Spleen (tissue), 11 donors: ENCODE results near the gene A4GALT. TPM values are rescaled to one million over a fixed set of nuclear protein-coding genes. Genes with fewer than 3 reads are reported as not detected.
A peak's percentile ranks its signal among the peaks of the same experiment; 100 is the strongest.

ENCODE experiments used
- DNase-seq: peaks from one replicate; pipeline ENCODE4 v3.0.0-alpha.2; 2020
- H3K27ac ChIP-seq, 8 donors: fragments of 200-600 bp; sonication (generic) in 7 of 8; 1 replicate in 4 of 8; 2 replicates in 4 of 8; pipeline versions ENCODE4 v1.5.0 to v1.8.0; 2016 to 2021; ENCODE audit warnings: inconsistent platforms in 4 of 8, mild to moderate bottlenecking in 4 of 8, moderate library complexity in 1 of 8
- H3K27me3 ChIP-seq, 7 donors: fragments of 200-600 bp; sonication (generic) in 6 of 7; replicated peaks in 1 of 7; 1 replicate in 4 of 7; 2 replicates in 3 of 7; pipeline versions ENCODE4 v1.5.0 to v1.8.0; 2016 to 2021; ENCODE audit warnings: inconsistent platforms in 3 of 7, mild to moderate bottlenecking in 1 of 7
- H3K36me3 ChIP-seq, 6 donors: fragments of 200-600 bp; sonication (generic) in 5 of 6; 1 replicate in 4 of 6; 2 replicates in 2 of 6; pipeline versions ENCODE4 v1.5.0 to v1.8.0; 2016 to 2021; ENCODE audit warnings: inconsistent platforms in 2 of 6
- H3K4me1 ChIP-seq, 6 donors: fragments of 200-600 bp; sonication (generic) in 5 of 6; 1 replicate in 3 of 6; 2 replicates in 3 of 6; pipeline versions ENCODE4 v1.5.0 to v1.8.0; 2016 to 2021; ENCODE audit warnings: inconsistent platforms in 3 of 6
- H3K4me3 ChIP-seq, 8 donors: fragments of 200-600 bp; sonication (generic) in 7 of 8; 1 replicate in 4 of 8; 2 replicates in 4 of 8; pipeline versions ENCODE4 v1.5.0 to v1.8.0; 2016 to 2021; ENCODE audit warnings: inconsistent platforms in 4 of 8, mild to moderate bottlenecking in 4 of 8, moderate library complexity in 2 of 8
- H3K9me3 ChIP-seq, 8 donors: fragments of 200-600 bp; sonication (generic) in 7 of 8; 1 replicate in 4 of 8; 2 replicates in 4 of 8; pipeline versions ENCODE4 v1.5.0 to v1.8.0; 2016 to 2021; ENCODE audit warnings: inconsistent platforms in 4 of 8
- CTCF ChIP-seq, 11 experiments: fragments of 200-600 bp in 7 of 11; fragments of 450-650 bp in 4 of 11; sonication (generic) in 4 of 11; IDR thresholded peaks in 8 of 11; conservative IDR thresholded peaks in 3 of 11; 1 replicate in 7 of 11; 2 replicates in 4 of 11; pipeline versions ENCODE4 v1.4.0 to v1.8.0; 2016 to 2021; ENCODE audit warnings: antibody characterized with exemption in 11 of 11, inconsistent platforms in 4 of 11, mild to moderate bottlenecking in 1 of 11
- POLR2A ChIP-seq, 3 donors: fragments of 450-650 bp; IDR thresholded peaks; one replicate each; pipeline ENCODE4 v1.5.1; 2017; ENCODE audit warnings: antibody characterized with exemption in 3 of 3, mild to moderate bottlenecking in 1 of 3
- POLR2AphosphoS5 ChIP-seq, 3 donors: sonication (generic); formaldehyde crosslinking; IDR thresholded peaks; one replicate each; pipeline ENCODE4 v1.5.1; 2017; ENCODE audit warnings: antibody characterized with exemption in 3 of 3
- WGBS, 5 donors: extraction: QIAGEN DNeasy Blood & Tissue Kit in 3 of 5; methylation state at CpG; one replicate each; pipeline versions ENCODE4 v1.1.5 to v1.1.7; 2013 to 2018; 5-methylcytosine and 5-hydroxymethylcytosine counted together
- intact Hi-C: fragments of 100-400 bp; cut with DNase I; formaldehyde crosslinking; loops from one replicate; pipeline ENCODE4 v1.15.0; 2023; ENCODE audit warnings: low total_unique reads
- polyA plus RNA-seq, 3 donors: library from polyadenylated mRNA; stranded (reverse); fragments of 200-250 nt; gene quantifications; one replicate each; pipeline ENCODE4 v1.2.1, GENCODE V29; 2013
- total RNA-seq, 7 donors: library from RNA; depleted of rRNA in 3 of 7; stranded (reverse); fragments of >200 nt in 3 of 7; fragmentation: NEBNext Ultra II Directional in 4 of 7; extraction: Animal tissue kit (Norgen Biotek cat#: 25700) in 4 of 7; gene quantifications; one replicate each; pipeline versions ENCODE4 v1.1.0 to v1.2.1, GENCODE V29; 2016 to 2021
- donor health status: healthy with polysubstance abuse.
- donor health status: DM: no; HTN: no; CAD: no; lungs with moderate emphysema.
- donor health status: DM: no; HTN: no; CAD: no.
- donor health status: Bipolar disorder and iron deficiency.
- donor health status: healthy.
- donor health status: DM: no; HTN: no; CAD: no.
- donor health status: DM: yes; HTN: yes; CAD: no.

Gene A4GALT
- total and polyA plus RNA-seq, 10 donors = 7.3 to 45.2 (median 20.8) TPM

GRCh38 chr22:42719133-42719532 lies 1.5 kb downstream of the A4GALT start:
- peaks cover 0 to 75% (median 20%) of the 10 kb centered on the region in 7 donors for H3K27me3 ChIP-seq
- H3K9me3 ChIP-seq = no peaks in the 10 kb centered on the region
- 32 to 81% (median 47%) methylated on average over 2 of the region's 2 CpGs for WGBS, 5 donors
- peaks cover 17 to 68% (median 50%) of the 10 kb centered on the region in 6 donors for H3K4me1 ChIP-seq
- intact Hi-C loops = no loop called here
- peak overlapping the region in 5 of 8 donors; percentile 47 to 83 (median 66) for H3K4me3 ChIP-seq
- no peak for DNase-seq
- no peaks in the 10 kb centered on the region for H3K36me3 ChIP-seq
- TF ChIP-seq CTCF (IDR thresholded peaks at IDR 0.05 in 8 of 11, conservative IDR thresholded peaks at IDR 0.05 in 3 of 11) (peak in 1 of 11 experiments; percentile 14), POLR2AphosphoS5 (IDR thresholded peaks at IDR 0.05) (no peak)
- peak overlapping the region in 6 of 8 donors; percentile 81 to 91 (median 87) for H3K27ac ChIP-seq

DNA sequence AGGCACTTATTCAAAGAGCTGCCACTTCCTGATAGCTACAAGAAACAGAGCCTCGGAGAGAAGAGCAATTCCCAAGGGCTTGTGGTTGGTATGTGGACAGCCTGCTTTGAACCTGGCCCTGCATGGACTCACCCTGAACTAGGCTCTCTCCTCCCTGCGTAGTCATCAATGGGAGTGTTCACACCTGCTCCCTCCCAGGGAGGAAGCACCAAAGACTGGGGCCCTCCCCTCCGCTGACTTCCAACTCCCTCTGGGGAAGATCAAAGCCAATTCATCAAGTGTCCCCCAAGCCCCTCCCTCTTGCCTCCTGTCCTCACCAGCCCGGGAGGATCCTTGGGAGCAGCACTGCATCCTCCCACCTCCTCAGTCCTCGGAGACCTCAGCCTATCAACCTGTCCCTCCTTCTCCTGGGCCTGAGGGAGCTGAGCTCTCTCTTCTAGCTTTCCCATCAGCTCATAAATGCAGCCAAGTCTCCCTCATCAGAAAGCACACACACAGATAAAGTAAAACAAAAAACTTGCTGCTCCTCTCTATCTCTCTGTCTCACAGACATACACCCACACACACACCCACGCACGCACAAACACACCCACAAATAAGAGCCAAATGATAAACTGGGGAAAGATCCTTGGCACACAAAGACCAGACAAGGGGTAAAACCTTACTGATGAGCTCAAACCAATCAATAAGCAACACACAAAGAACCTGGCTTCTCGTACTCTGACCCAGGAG lies 3.3 kb downstream of the A4GALT start:
- intact Hi-C loops = no loop called here
- Histone ChIP-seq H3K27me3 (peaks cover 0 to 58% (median 20%) of the 10 kb centered on the region in 7 donors), H3K9me3 (no peaks in the 10 kb centered on the region), H3K4me1 (peaks cover 23 to 79% (median 53%) of the 10 kb centered on the region in 6 donors), H3K36me3 (no peaks in the 10 kb centered on the region), H3K4me3 (no peak overlapping the region), H3K27ac (peak overlapping the region in 4 of 8 donors; percentile 20 to 32 (median 22))
- WGBS, 5 donors = 44 to 66% (median 50%) methylated on average over 6 to 8 of the region's 8 CpGs
- no peak for DNase-seq
- TF ChIP-seq CTCF (IDR thresholded peaks at IDR 0.05 in 8 of 11, conservative IDR thresholded peaks at IDR 0.05 in 3 of 11) = no peak
- TF ChIP-seq POLR2A (IDR thresholded peaks at IDR 0.05) = no peak
- TF ChIP-seq POLR2AphosphoS5 (IDR thresholded peaks at IDR 0.05) = no peak

DNA sequence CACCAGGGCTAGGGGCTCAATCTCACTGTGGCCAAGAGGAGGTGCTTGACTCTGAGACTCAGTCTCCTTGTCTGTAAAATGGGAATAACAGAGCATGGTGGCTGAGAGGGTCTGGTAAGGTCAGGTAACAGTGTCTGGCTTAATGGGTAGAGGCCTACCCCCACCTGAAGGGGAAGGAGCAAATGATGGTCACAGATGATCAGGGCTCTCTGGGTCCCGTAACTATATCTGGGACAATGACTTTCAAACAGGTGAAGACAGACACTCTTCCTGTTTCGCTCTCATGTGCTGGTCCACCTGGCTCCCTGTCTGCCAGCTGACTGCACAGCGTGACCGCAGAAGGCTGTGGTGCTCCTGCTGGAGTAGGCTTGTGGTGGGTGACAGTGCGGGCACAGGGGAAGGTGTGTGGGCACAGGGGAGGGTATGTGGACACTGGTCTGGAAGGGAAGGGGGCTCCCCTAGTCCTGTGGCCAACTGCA lies 4.0 kb downstream of the A4GALT start:
- peak; percentile 85 for DNase-seq
- peak overlapping the region in 4 of 8 donors; percentile 20 to 32 (median 22) for H3K27ac ChIP-seq
- no peaks in the 10 kb centered on the region for H3K9me3 ChIP-seq
- no peak overlapping the region for H3K4me3 ChIP-seq
- peaks cover 0 to 51% (median 20%) of the 10 kb centered on the region in 7 donors for H3K27me3 ChIP-seq
- H3K36me3 ChIP-seq = no peaks in the 10 kb centered on the region
- WGBS, 5 donors = 63 to 78% (median 75%) methylated on average over 5 of the region's 5 CpGs
- intact Hi-C loops = no loop called here
- TF ChIP-seq CTCF (IDR thresholded peaks at IDR 0.05 in 8 of 11, conservative IDR thresholded peaks at IDR 0.05 in 3 of 11) (no peak), POLR2AphosphoS5 (IDR thresholded peaks at IDR 0.05) (peak; percentile 40 to 85 (median 50))
- H3K4me1 ChIP-seq = peaks cover 23 to 83% (median 57%) of the 10 kb centered on the region in 6 donors

- intact Hi-C loops = no loop called here
- WGBS, 5 donors = 60 to 84% (median 65%) methylated on average over 6 of the region's 6 CpGs
- peak overlapping the region in 2 of 8 donors; percentile 20 to 32 for H3K27ac ChIP-seq
Measured at GRCh38 chr22:42716221-42716620, 4.4 kb downstream of the A4GALT start.

More at GRCh38 chr22:42716221-42716620, 4.4 kb downstream of the A4GALT start:
- TF ChIP-seq POLR2A (IDR thresholded peaks at IDR 0.05) (no peak), POLR2AphosphoS5 (IDR thresholded peaks at IDR 0.05) (no peak), CTCF (IDR thresholded peaks at IDR 0.05 in 8 of 11, conservative IDR thresholded peaks at IDR 0.05 in 3 of 11) (no peak)
- no peaks in the 10 kb centered on the region for H3K9me3 ChIP-seq
- no peak overlapping the region for H3K4me3 ChIP-seq
- H3K27me3 ChIP-seq = peaks cover 0 to 46% (median 16%) of the 10 kb centered on the region in 7 donors
- H3K36me3 ChIP-seq = no peaks in the 10 kb centered on the region
- no peak for DNase-seq
- peaks cover 23 to 83% (median 56%) of the 10 kb centered on the region in 6 donors for H3K4me1 ChIP-seq
